Naive thymus-derived CD4-positive, alpha-beta T cell (primary cell): ENCODE results near the gene RAMP2. TPM values are rescaled to one million over a fixed set of nuclear protein-coding genes. Genes with fewer than 3 reads are reported as not detected.
"Not testable (repeated sequence)": the region's sequence is repeated elsewhere in the genome, so short reads cannot be mapped to it uniquely, and the experiment has no call there.

Experiments used
- ATAC-seq: fragments of 150-1000 bp; cut with Tn5 transposase; 2 replicates; pipeline ENCODE4 v1.10.0; 2021; ENCODE audit warnings: mild to moderate bottlenecking, moderate library complexity
- CTCF ChIA-PET: fragments of 350-600 bp; sonication (Branson Sonifier 250); formaldehyde crosslinking; loops from one replicate; lab custom pipeline; 2021; ENCODE audit warnings: antibody characterized with exemption; lab: Charles Lee
- POLR2A ChIA-PET: fragments of 350-600 bp; sonication (Branson Sonifier 250); formaldehyde crosslinking; loops from one replicate; lab custom pipeline; 2021; ENCODE audit warnings: antibody characterized with exemption, inconsistent platforms; lab: Charles Lee
- DNase-seq, 9 donors: peaks; one replicate each; pipeline versions ENCODE4 v3.0.0 to v3.0.0-alpha.2; 2020 to 2022; ENCODE audit warnings: mixed read lengths in 1 of 9
- H3K27ac ChIP-seq: one replicate; pipeline ENCODE4 v1.7.0; 2013; ENCODE audit warnings: mild to moderate bottlenecking, low read depth, low read length, moderate library complexity
- H3K27me3 ChIP-seq, 2 donors: one replicate each; pipeline ENCODE4 v1.7.0; 2013; ENCODE audit warnings: low read length in 2 of 2, mild to moderate bottlenecking in 2 of 2, moderate library complexity in 2 of 2; ENCODE audit not compliant: control insufficient read depth in 2 of 2, insufficient read depth in 2 of 2
- H3K36me3 ChIP-seq, 3 experiments: 1 replicate in 2 of 3; 2 replicates in 1 of 3; pipeline ENCODE4 v1.7.0; 2013; ENCODE audit warnings: low read length in 3 of 3, mild to moderate bottlenecking in 3 of 3, moderate library complexity in 1 of 3; ENCODE audit not compliant: insufficient read depth in 3 of 3, control insufficient read depth in 2 of 3
- H3K4me1 ChIP-seq, 2 donors: one replicate each; pipeline ENCODE4 v1.7.0; 2013; ENCODE audit warnings: low read length in 2 of 2, mild to moderate bottlenecking in 2 of 2, moderate library complexity in 1 of 2; ENCODE audit not compliant: control insufficient read depth in 2 of 2, insufficient read depth in 2 of 2
- H3K4me3 ChIP-seq: 2 replicates; pipeline ENCODE4 v1.7.0; 2013; ENCODE audit warnings: mild to moderate bottlenecking, low read length
- H3K9me3 ChIP-seq, 3 experiments: 1 replicate in 2 of 3; 2 replicates in 1 of 3; pipeline ENCODE4 v1.7.0; 2013; ENCODE audit warnings: low read length in 3 of 3; ENCODE audit not compliant: control insufficient read depth in 2 of 3
- H3K27ac Mint-ChIP-seq, 9 donors: one replicate each; pipeline ENCODE4 v1.8.0; 2020 to 2022; ENCODE audit warnings: mixed read lengths in 9 of 9, mild to moderate bottlenecking in 8 of 9, moderate library complexity in 5 of 9, inconsistent platforms in 2 of 9
- H3K27me3 Mint-ChIP-seq, 5 donors: one replicate each; pipeline ENCODE4 v1.8.0; 2021 to 2022; ENCODE audit warnings: mixed read lengths in 5 of 5, mild to moderate bottlenecking in 1 of 5
- H3K36me3 Mint-ChIP-seq, 5 donors: one replicate each; pipeline ENCODE4 v1.8.0; 2020 to 2022; ENCODE audit warnings: mixed read lengths in 5 of 5, mild to moderate bottlenecking in 3 of 5, inconsistent platforms in 1 of 5
- H3K4me1 Mint-ChIP-seq, 7 donors: one replicate each; pipeline ENCODE4 v1.8.0; 2020 to 2022; ENCODE audit warnings: mixed read lengths in 7 of 7, mild to moderate bottlenecking in 3 of 7, inconsistent platforms in 1 of 7
- H3K4me3 Mint-ChIP-seq, 10 donors: one replicate each; pipeline ENCODE4 v1.8.0; 2020 to 2022; ENCODE audit warnings: mild to moderate bottlenecking in 10 of 10, mixed read lengths in 10 of 10, moderate library complexity in 6 of 10, inconsistent platforms in 2 of 10
- H3K9me3 Mint-ChIP-seq, 11 donors: one replicate each; pipeline ENCODE4 v1.8.0; 2020 to 2022; ENCODE audit warnings: mixed read lengths in 11 of 11, mild to moderate bottlenecking in 4 of 11, inconsistent platforms in 1 of 11, moderate library complexity in 1 of 11
- intact Hi-C, 2 donors: fragments of 100-400 bp; cut with micrococcal nuclease; formaldehyde crosslinking; loops; one replicate each; pipeline ENCODE4 v1.15.1; 2023
- polyA plus RNA-seq, 2 donors: library from polyadenylated mRNA; unstranded; fragments of 300-500 nt; fragmentation: Illumina TruSeq; gene quantifications; one replicate each; pipeline ENCODE4 v1.2.3, GENCODE V29; 2021
- total RNA-seq, 6 experiments: library from RNA in 5 of 6; stranded (reverse) in 5 of 6; gene quantifications; 1 replicate in 5 of 6; 2 replicates in 1 of 6; pipeline ENCODE4 v1.2.3 and lab custom pipeline; 2021 to 2026

Gene RAMP2
- total and polyA plus RNA-seq, 7 experiments from 2014 or later: not detected

DNA sequence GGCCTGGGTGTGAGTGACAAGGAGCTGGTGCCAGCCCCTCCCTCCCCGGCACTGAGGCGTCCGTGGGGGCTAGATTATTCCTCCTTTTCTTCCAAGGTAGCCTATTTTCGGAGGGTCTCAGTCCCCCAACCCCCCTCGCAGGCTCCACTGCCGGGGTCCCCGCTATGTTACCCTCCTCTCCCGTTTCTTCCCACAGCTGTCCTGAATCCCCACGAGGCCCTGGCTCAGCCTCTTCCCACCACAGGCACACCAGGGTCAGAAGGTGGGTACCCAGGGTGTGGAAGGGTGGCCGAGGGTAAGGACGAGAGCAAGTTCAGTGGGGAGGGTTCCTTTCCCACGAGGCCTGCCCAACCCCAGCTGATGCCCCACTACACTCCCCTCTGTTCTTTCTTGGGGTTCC is 611 bp downstream of the RAMP2 start:
- Mint-ChIP-seq H3K9me3 (no peaks in the 10 kb centered on the region), H3K27me3 (peaks cover 55 to 65% (median 61%) of the 10 kb centered on the region in 5 donors), H3K27ac (no peak overlapping the region), H3K4me3 (peak overlapping the region in 9 of 10 donors; percentile 21 to 73 (median 46)), H3K4me1 (peaks cover 0 to 13% (median 7%) of the 10 kb centered on the region in 7 donors), H3K36me3 (peaks cover 0 to 7% (median 0%) of the 10 kb centered on the region in 5 donors)
- no peak overlapping the region for H3K27ac ChIP-seq
- no peaks in the 10 kb centered on the region for H3K36me3 ChIP-seq
- no peak for ATAC-seq
- ChIA-PET POLR2A (interaction anchor here (1.4 kb wide), 2 partner anchors 12 to 217 kb away, joined by 4 read pairs; partner anchors contain the start of gene VPS25), CTCF (interaction anchor here (0.5 to 1.4 kb wide), 3 partner anchors 11 to 100 kb away, joined by 3 to 5 read pairs (median 3); partner anchors contain the start of gene VPS25)
- H3K4me3 ChIP-seq: no peak overlapping the region
- DNase-seq: no peak
- intact Hi-C loops: loop anchor here in 1 of 2 donors (2.0 kb wide), 1 partner anchor 17 kb away; the partner anchor contains the start of gene EZH1
- peaks cover 3 to 12% of the 10 kb centered on the region in 2 donors for H3K27me3 ChIP-seq
- H3K9me3 ChIP-seq: no peaks in the 10 kb centered on the region
- peaks cover 0 to 10% of the 10 kb centered on the region in 2 donors for H3K4me1 ChIP-seq

DNA sequence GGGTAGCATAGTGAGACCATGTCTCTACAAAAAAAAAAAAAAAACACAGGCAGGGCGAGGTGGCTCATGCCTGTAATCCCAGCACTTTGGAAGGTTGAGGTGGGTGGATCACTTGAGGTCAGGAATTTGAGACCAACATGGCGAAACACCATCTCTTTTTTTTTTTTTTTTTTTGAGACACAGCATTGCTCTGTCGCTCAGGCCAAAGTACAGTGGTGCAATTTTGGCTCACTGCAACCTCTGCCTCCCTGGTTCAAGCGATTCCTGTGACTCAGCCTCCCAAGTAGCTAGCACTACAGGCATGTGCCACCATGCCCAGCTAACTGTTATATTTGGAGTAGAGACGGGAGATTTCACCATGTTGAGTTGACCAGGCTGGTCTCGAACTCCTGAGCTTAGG is 5.1 kb downstream of the RAMP2 start:
- CTCF ChIA-PET: no interaction called here
- peaks cover 39 to 55% (median 46%) of the 10 kb centered on the region in 5 donors for H3K27me3 Mint-ChIP-seq

DNA sequence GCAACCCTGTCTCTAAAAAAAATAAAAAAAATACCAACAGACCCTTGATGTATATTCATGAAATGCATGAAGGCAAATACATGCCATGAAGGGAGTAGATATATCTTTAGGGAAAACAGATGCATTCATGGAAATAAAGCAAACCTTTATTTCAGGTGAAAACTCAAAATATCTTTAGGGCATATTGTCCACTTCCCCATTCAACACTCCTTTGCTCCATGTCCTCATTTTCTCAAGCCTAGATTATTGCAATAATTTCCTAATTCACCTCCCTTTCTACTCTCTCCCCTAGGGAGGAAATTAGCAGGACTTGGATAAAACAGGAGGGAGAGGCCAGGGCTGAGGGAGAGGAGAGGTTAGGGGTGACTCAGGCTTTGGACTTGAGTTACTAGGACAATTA is 6.5 kb downstream of the RAMP2 start:
- no peak for ATAC-seq
- CTCF ChIA-PET: interaction anchor here (1.0 kb wide), 1 partner anchor 10 kb away, joined by 3 read pairs; no protein-coding TSS in a partner anchor
- Mint-ChIP-seq H3K4me3 (no peak overlapping the region), H3K36me3 (peaks cover 0 to 4% (median 0%) of the 10 kb centered on the region in 5 donors), H3K27ac (no peak overlapping the region), H3K4me1 (peaks cover 5 to 15% (median 8%) of the 10 kb centered on the region in 7 donors), H3K27me3 (peaks cover 29 to 45% (median 35%) of the 10 kb centered on the region in 5 donors), H3K9me3 (peaks cover 0 to 5% (median 0%) of the 10 kb centered on the region in 11 donors)
- intact Hi-C loops: no loop called here
- no peak overlapping the region for H3K4me3 ChIP-seq
- no peak overlapping the region for H3K27ac ChIP-seq
- no peaks in the 10 kb centered on the region for H3K36me3 ChIP-seq
- POLR2A ChIA-PET: no interaction called here
- no peaks in the 10 kb centered on the region for H3K4me1 ChIP-seq
- no peaks in the 10 kb centered on the region for H3K27me3 ChIP-seq
- no peaks in the 10 kb centered on the region for H3K9me3 ChIP-seq
- DNase-seq: no peak

More for the DNA sequence above, 5.1 kb downstream of the RAMP2 start:
- POLR2A ChIA-PET: no interaction called here
- Histone ChIP-seq H3K27me3 (peaks cover 0 to 7% of the 10 kb centered on the region in 2 donors), H3K36me3 (no peaks in the 10 kb centered on the region), H3K4me3 (no peak overlapping the region), H3K9me3 (no peaks in the 10 kb centered on the region), H3K4me1 (peaks cover 0 to 5% of the 10 kb centered on the region in 2 donors), H3K27ac (no peak overlapping the region)
- intact Hi-C loops: no loop called here
- ATAC-seq (no peak), DNase-seq (no peak)
- Mint-ChIP-seq H3K9me3 (peaks cover 0 to 2% (median 0%) of the 10 kb centered on the region in 11 donors), H3K36me3 (peaks cover 0 to 4% (median 0%) of the 10 kb centered on the region in 5 donors), H3K4me1 (peaks cover 0 to 10% (median 3%) of the 10 kb centered on the region in 7 donors), H3K4me3 (no peak overlapping the region), H3K27ac (no peak overlapping the region)

DNA sequence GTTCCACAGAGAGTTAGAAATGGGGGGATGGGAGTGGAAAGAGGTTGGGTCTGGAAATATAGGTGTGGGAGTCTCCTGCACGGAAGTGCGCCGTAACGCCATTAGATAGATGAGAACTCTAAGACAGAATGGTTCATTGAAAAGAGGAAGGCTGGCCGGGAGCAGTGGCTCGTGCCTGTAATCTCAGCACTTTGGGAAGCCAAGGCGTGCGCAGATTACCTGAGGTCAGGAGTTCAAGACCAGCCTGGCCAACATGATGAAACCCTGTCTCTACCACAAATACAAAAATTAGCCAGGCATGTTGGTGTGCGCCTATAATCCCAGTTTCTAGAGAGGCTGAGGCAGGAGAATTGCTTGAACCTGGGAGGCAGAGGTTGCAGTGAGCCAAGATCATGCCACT is 7.0 kb downstream of the RAMP2 start:
- Mint-ChIP-seq H3K4me1 (peaks cover 5 to 19% (median 11%) of the 10 kb centered on the region in 7 donors), H3K27me3 (peaks cover 25 to 40% (median 30%) of the 10 kb centered on the region in 5 donors)
- H3K27me3 ChIP-seq, H3K36me3 ChIP-seq, DNase-seq, POLR2A ChIA-PET, H3K4me1 ChIP-seq, H3K4me3 ChIP-seq, intact Hi-C loops, H3K9me3 Mint-ChIP-seq, H3K27ac Mint-ChIP-seq, H3K36me3 Mint-ChIP-seq, H3K4me3 Mint-ChIP-seq, H3K9me3 ChIP-seq, ATAC-seq, H3K27ac ChIP-seq: not testable (repeated sequence)
- CTCF ChIA-PET: interaction anchor here (1.0 kb wide), 1 partner anchor 10 kb away, joined by 3 read pairs; no protein-coding TSS in a partner anchor

DNA sequence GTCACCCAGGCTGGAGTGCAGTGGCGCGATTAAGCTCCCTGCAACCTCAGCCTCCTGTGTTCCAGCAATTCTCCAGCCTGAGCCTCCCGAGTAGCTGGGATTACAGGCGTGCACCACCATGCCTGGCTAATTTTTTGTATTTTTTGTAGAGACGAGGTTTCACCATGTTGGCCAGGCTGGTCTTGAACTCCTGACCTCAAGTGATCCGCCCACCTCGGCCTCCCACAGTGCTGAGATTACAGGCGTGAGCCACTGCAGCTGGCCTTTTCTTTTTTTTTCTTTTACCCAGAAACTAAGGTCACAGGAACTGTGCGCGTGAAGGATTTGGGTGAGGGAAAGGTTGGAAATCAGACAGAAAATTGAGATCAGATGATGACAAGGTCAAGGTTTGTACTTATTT is 8.9 kb downstream of the RAMP2 start:
- CTCF ChIA-PET: interaction anchor here (0.6 to 0.7 kb wide), 2 partner anchors 11 to 29 kb away, joined by 3 read pairs; partner anchors contain the start of gene WNK4
- H3K9me3 Mint-ChIP-seq, H3K27me3 ChIP-seq, H3K9me3 ChIP-seq, H3K27ac Mint-ChIP-seq, H3K36me3 Mint-ChIP-seq, H3K4me3 Mint-ChIP-seq, H3K4me3 ChIP-seq, H3K36me3 ChIP-seq, H3K4me1 ChIP-seq, ATAC-seq, DNase-seq, intact Hi-C loops, H3K27ac ChIP-seq: not testable (repeated sequence)
- H3K4me1 Mint-ChIP-seq: peaks cover 12 to 30% (median 27%) of the 10 kb centered on the region in 7 donors
- POLR2A ChIA-PET: interaction anchor here (0.7 kb wide), 1 partner anchor 229 kb away, joined by 4 read pairs; no protein-coding TSS in a partner anchor
- peaks cover 13 to 29% (median 20%) of the 10 kb centered on the region in 5 donors for H3K27me3 Mint-ChIP-seq

DNA sequence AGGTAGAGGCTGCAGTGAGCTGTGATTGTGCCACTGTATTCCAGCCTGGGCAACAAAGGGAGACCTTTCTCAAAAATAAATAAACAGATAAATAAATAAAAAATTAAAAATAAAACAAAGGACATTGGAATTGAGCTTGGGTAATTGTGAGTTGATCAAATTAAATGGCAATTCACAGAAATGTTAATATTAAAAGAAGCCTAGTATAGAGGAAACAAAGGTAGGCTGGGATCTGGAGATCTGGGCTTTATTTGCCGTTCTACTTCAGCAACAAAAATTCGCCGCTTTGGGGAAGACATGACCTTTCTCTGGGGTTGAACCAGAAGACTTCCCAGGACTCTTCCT is 11.9 kb downstream of the RAMP2 start:
- H3K36me3 ChIP-seq: peaks cover 0 to 27% (median 0%) of the 10 kb centered on the region in 3 experiments
- peak overlapping the region; percentile 96 to 99 (median 98) for H3K27ac Mint-ChIP-seq
- H3K4me1 Mint-ChIP-seq: peaks cover 12 to 35% (median 29%) of the 10 kb centered on the region in 7 donors

More for the DNA sequence above, 11.9 kb downstream of the RAMP2 start:
- H3K27me3 Mint-ChIP-seq: peaks cover 1 to 11% (median 2%) of the 10 kb centered on the region in 5 donors
- peak overlapping the region; percentile 93 for H3K27ac ChIP-seq
- no peak for DNase-seq
- POLR2A ChIA-PET: interaction anchor here (0.7 to 3.2 kb wide), 13 partner anchors 24 to 595 kb away, joined by 3 to 19 read pairs (median 4); partner anchors contain the start of genes BECN1, CNTD1, COA3 and PSME3
- peaks cover 3 to 24% (median 12%) of the 10 kb centered on the region in 5 donors for H3K36me3 Mint-ChIP-seq
- peak overlapping the region; percentile 94 to 100 (median 98) for H3K4me3 Mint-ChIP-seq
- H3K9me3 ChIP-seq: no peaks in the 10 kb centered on the region
- ATAC-seq: no peak
- H3K27me3 ChIP-seq: no peaks in the 10 kb centered on the region
- H3K4me3 ChIP-seq: peak overlapping the region; percentile 97
- H3K9me3 Mint-ChIP-seq: peaks cover 0 to 5% (median 0%) of the 10 kb centered on the region in 11 donors
- H3K4me1 ChIP-seq: peaks cover 8% of the 10 kb centered on the region in 2 donors
- CTCF ChIA-PET: interaction anchor here (1.0 to 1.5 kb wide), 2 partner anchors 9 to 12 kb away, joined by 4 to 5 read pairs; partner anchors contain the start of gene RAMP2
- intact Hi-C loops: loop anchor here in 1 of 2 donors (1.0 kb wide), 1 partner anchor 51 kb away; the partner anchor contains the start of gene BECN1
